Endodermal cell (in vitro differentiated cells): ENCODE measurements around the gene METTL9. TPM values are rescaled to one million over a fixed set of nuclear protein-coding genes. Genes with fewer than 3 reads are reported as not detected.

ENCODE experiments used
- DNase-seq: peaks from one replicate; pipeline ENCODE4 v3.0.0-alpha.2; 2017
- H3K27ac ChIP-seq: 2 replicates; pipeline ENCODE4 v1.5.1; 2013; ENCODE audit warnings: mild to moderate bottlenecking, low read depth, low read length, moderate library complexity
- H3K27me3 ChIP-seq: 2 replicates; pipeline ENCODE4 v1.6.1; 2013; ENCODE audit warnings: mild to moderate bottlenecking, low read length, moderate library complexity; ENCODE audit not compliant: insufficient read depth, control insufficient read depth, poor library complexity, severe bottlenecking
- H3K36me3 ChIP-seq: 2 replicates; pipeline ENCODE4 v1.7.0; 2013; ENCODE audit warnings: mild to moderate bottlenecking, low read length, moderate library complexity; ENCODE audit not compliant: control insufficient read depth, insufficient read depth
- H3K4me1 ChIP-seq: one replicate; pipeline ENCODE4 v1.7.0; 2013; ENCODE audit warnings: low read length; ENCODE audit not compliant: control insufficient read depth, insufficient read depth
- H3K4me3 ChIP-seq: 2 replicates; pipeline ENCODE4 v1.5.1; 2013; ENCODE audit warnings: mild to moderate bottlenecking, low read length, moderate library complexity
- H3K9ac ChIP-seq: 2 replicates; pipeline ENCODE4 v1.6.1; 2013; ENCODE audit warnings: mild to moderate bottlenecking, low read length, moderate library complexity; ENCODE audit not compliant: poor library complexity, severe bottlenecking; ENCODE audit errors: extremely low read depth
- H3K9me3 ChIP-seq: 2 replicates; pipeline ENCODE4 v1.6.1; 2013; ENCODE audit warnings: mild to moderate bottlenecking, low read length, moderate library complexity; ENCODE audit not compliant: control insufficient read depth
- H3K27ac Mint-ChIP-seq: 2 replicates; pipeline ENCODE4 v1.8.0; 2020; ENCODE audit warnings: mixed read lengths
- H3K27me3 Mint-ChIP-seq: 2 replicates; pipeline ENCODE4 v1.8.0; 2021; ENCODE audit warnings: mild to moderate bottlenecking, mixed read lengths; ENCODE audit not compliant: insufficient read depth
- H3K36me3 Mint-ChIP-seq: 2 replicates; pipeline ENCODE4 v1.8.0; 2020; ENCODE audit warnings: low read depth, mixed read lengths
- H3K4me1 Mint-ChIP-seq: 2 replicates; pipeline ENCODE4 v1.8.0; 2020; ENCODE audit warnings: mixed read lengths
- H3K4me3 Mint-ChIP-seq: 2 replicates; pipeline ENCODE4 v1.8.0; 2020; ENCODE audit warnings: mild to moderate bottlenecking, moderate library complexity, mixed read lengths
- H3K9me3 Mint-ChIP-seq: 2 replicates; pipeline ENCODE4 v1.8.0; 2020; ENCODE audit warnings: mild to moderate bottlenecking, mixed read lengths
- WGBS, 2 experiments: methylation state at CpG; one replicate each; pipeline versions ENCODE4 v1.1.5 to v1.1.7; 2013; ENCODE audit warnings: missing lambda C conversion rate in 2 of 2, mixed read lengths in 1 of 2; ENCODE audit not compliant: insufficient coverage in 1 of 2, insufficient read length in 1 of 2; 5-methylcytosine and 5-hydroxymethylcytosine counted together
- total RNA-seq, 2 donors: library from RNA; stranded (reverse); fragmentation: NEBNext Ultra II Directional in 1 of 2; extraction: Animal tissue kit (Norgen Biotek cat#: 25700) in 1 of 2; gene quantifications; 2 replicates in 1 of 2; 3 replicates in 1 of 2; pipeline ENCODE4 v1.2.1, GENCODE V29; 2021
- TF ChIP-seq, protein P1 (sequence below): fragments of 200-600 bp; sonication (generic); conservative IDR thresholded peaks from 2 replicates; pipeline ENCODE4 v1.5.0; 2021; ENCODE audit warnings: antibody characterized with exemption, mild to moderate bottlenecking

Gene METTL9
- total RNA-seq, 2 donors from 2014 or later: 145 to 149 TPM

DNA sequence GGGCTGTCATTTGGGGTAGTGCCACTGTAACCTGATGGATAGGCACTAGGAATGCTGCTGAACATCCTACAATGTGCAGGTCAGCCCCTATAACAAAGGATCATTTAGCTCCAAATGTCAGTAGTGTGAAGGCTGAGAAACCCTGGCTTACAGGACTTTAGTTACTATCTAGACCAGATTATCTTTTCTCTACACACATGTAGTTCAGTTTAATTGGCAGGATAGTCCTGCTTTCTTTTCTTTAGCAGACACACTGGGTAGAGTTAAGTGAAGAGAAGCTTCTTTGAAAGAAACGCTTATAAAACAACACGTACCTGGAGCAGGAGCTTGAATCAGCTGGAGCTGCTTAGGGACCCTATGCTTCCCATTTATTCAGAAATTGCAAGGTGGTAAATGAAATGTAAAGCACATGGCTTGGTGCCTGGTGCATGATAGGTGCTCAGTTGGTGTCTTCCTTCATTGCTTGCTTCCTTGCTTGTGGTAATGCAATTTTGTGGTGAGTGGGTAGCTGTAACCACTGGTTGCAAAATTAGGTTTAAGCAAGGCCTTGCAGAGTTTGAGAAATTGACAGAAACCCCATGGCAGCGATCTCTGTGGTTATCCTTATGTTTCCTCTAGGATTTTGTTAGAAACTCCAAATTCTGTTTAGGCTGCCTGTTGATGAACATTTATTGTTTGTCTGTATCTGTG lies 9.4 kb downstream of the METTL9 start:
- no peaks in the 10 kb centered on the region for H3K9me3 ChIP-seq
- H3K4me1 ChIP-seq: peaks cover 18% of the 10 kb centered on the region
- Mint-ChIP-seq H3K36me3 (peaks cover 11% of the 10 kb centered on the region), H3K9me3 (no peaks in the 10 kb centered on the region), H3K4me1 (peaks cover 61% of the 10 kb centered on the region), H3K27me3 (peaks cover 11% of the 10 kb centered on the region), H3K27ac (no peak overlapping the region), H3K4me3 (no peak overlapping the region)
- H3K36me3 ChIP-seq: peaks cover 6% of the 10 kb centered on the region
- H3K9ac ChIP-seq: no peak overlapping the region
- no peak overlapping the region for H3K4me3 ChIP-seq
- no peak for DNase-seq
- H3K27ac ChIP-seq: no peak overlapping the region
- TF ChIP-seq, protein P1, sequence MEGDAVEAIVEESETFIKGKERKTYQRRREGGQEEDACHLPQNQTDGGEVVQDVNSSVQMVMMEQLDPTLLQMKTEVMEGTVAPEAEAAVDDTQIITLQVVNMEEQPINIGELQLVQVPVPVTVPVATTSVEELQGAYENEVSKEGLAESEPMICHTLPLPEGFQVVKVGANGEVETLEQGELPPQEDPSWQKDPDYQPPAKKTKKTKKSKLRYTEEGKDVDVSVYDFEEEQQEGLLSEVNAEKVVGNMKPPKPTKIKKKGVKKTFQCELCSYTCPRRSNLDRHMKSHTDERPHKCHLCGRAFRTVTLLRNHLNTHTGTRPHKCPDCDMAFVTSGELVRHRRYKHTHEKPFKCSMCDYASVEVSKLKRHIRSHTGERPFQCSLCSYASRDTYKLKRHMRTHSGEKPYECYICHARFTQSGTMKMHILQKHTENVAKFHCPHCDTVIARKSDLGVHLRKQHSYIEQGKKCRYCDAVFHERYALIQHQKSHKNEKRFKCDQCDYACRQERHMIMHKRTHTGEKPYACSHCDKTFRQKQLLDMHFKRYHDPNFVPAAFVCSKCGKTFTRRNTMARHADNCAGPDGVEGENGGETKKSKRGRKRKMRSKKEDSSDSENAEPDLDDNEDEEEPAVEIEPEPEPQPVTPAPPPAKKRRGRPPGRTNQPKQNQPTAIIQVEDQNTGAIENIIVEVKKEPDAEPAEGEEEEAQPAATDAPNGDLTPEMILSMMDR: no peak
- 89 to 96% methylated on average over 3 of the region's 3 CpGs for WGBS, 2 experiments
- H3K27me3 ChIP-seq: no peaks in the 10 kb centered on the region

DNA sequence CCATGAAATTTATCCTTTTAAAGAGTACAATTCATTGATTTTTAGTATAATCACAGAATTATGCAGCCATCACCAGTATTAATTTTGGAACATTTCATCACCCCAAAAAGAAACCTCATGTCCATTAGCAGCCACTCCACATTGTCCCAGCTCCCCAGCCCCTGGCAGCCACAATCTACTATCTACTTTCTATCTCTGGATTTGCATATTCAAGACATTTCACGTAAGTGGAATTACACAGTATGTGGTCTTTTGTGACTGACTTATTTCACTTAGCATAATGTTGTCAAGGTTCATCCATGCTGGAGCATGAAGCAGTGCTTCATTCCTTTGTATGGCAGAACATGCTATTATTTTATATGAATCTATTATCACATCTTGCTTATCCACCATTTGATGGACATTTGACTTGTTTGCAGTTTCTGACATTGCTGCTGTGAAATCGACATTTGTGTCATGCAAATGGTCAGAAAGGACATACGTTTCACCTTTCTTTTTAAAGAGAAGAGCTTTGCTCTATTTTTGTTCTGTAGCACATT lies 10.7 kb downstream of the METTL9 start:
- no peaks in the 10 kb centered on the region for H3K9me3 Mint-ChIP-seq
- no peak overlapping the region for H3K27ac Mint-ChIP-seq
- Histone ChIP-seq H3K27me3 (no peaks in the 10 kb centered on the region), H3K9me3 (no peaks in the 10 kb centered on the region), H3K9ac (no peak overlapping the region), H3K27ac (no peak overlapping the region), H3K4me1 (peaks cover 20% of the 10 kb centered on the region), H3K36me3 (peaks cover 6% of the 10 kb centered on the region), H3K4me3 (no peak overlapping the region)
- TF ChIP-seq, protein P1: no peak
- no peak for DNase-seq
- WGBS, 2 experiments: 74 to 83% methylated on average over 3 of the region's 3 CpGs
- H3K4me1 Mint-ChIP-seq: peaks cover 73% of the 10 kb centered on the region
- peaks cover 11% of the 10 kb centered on the region for H3K27me3 Mint-ChIP-seq
- H3K4me3 Mint-ChIP-seq: peak overlapping the region; percentile 6
- peaks cover 22% of the 10 kb centered on the region for H3K36me3 Mint-ChIP-seq

DNA sequence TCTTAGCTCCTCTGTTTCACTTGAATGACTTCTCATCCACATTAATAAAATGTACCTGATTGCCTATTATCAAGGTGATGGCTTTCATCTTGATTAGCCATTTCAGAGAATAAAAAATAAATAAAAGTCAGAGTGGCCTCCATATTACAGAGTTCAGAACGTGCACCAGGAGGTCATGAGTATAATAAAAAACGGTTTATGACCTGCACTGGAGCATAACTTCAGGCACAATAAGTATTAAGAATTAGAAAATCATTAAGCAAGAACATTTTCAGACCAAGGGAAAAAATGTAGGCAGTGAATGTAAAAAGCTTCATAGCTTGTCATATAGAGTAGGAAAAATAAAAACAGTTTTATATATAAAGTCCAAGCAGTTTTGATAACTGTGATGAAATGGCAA lies 11.4 kb downstream of the METTL9 start:
- Mint-ChIP-seq H3K9me3 (no peaks in the 10 kb centered on the region), H3K27ac (no peak overlapping the region), H3K27me3 (peaks cover 11% of the 10 kb centered on the region), H3K4me3 (no peak overlapping the region), H3K36me3 (peaks cover 24% of the 10 kb centered on the region), H3K4me1 (peaks cover 74% of the 10 kb centered on the region)
- no peak overlapping the region for H3K9ac ChIP-seq
- no peak for DNase-seq
- H3K27ac ChIP-seq: no peak overlapping the region
- no peaks in the 10 kb centered on the region for H3K9me3 ChIP-seq
- 82 to 94% methylated on average over 2 of the region's 2 CpGs for WGBS, 2 experiments
- TF ChIP-seq, protein P1: no peak
- H3K27me3 ChIP-seq: no peaks in the 10 kb centered on the region
- H3K4me1 ChIP-seq: peaks cover 20% of the 10 kb centered on the region
- no peak overlapping the region for H3K4me3 ChIP-seq
- H3K36me3 ChIP-seq: peaks cover 6% of the 10 kb centered on the region
